Measurements from ENCODE around the gene MEPCE. TPM values are rescaled to one million over a fixed set of nuclear protein-coding genes. Genes with fewer than 3 reads are reported as not detected.
"Not testable (repeated sequence)": the region's sequence is repeated elsewhere in the genome, so short reads cannot be mapped to it uniquely, and the experiment has no call there.

Gene MEPCE
- total RNA-seq, 1 experiment from 2014 or later: 43.3 TPM

GRCh38 chr7:100449190-100449795 lies 19.7 kb downstream of the MEPCE start:
- ChIA-PET CTCF (interaction anchor here (0.7 to 1.0 kb wide), 2 partner anchors 91 to 1021 kb away, joined by 5 to 17 read pairs; no protein-coding TSS in a partner anchor), POLR2A (no interaction called here)
- Mint-ChIP-seq H3K9me3 (ENCODE audit: unreplicated experiment) (no peaks in the 10 kb centered on the region), H3K36me3 (ENCODE audit: insufficient read depth, unreplicated experiment) (peaks cover 11% of the 10 kb centered on the region), H3K27me3 (ENCODE audit: insufficient read depth, unreplicated experiment) (no peaks in the 10 kb centered on the region), H3K27ac (ENCODE audit: unreplicated experiment) (no peak overlapping the region), H3K4me1 (ENCODE audit: low read depth, unreplicated experiment) (no peaks in the 10 kb centered on the region), H3K4me3 (ENCODE audit: unreplicated experiment) (no peak overlapping the region)
- TF ChIP-seq CTCF (IDR thresholded peaks at IDR 0.05; ENCODE audit: insufficient read depth in 1 of 2, low read depth in 1 of 2, low read length in 1 of 2, severe bottlenecking in 1 of 2, unreplicated experiment in 1 of 2): no peak
- no peaks in the 10 kb centered on the region for H3K27me3 ChIP-seq (replicated peaks; ENCODE audit: control insufficient read depth, insufficient read depth, low read length)
- no peaks in the 10 kb centered on the region for H3K36me3 ChIP-seq (ENCODE audit: control insufficient read depth, insufficient read depth, low read length)
- intact Hi-C loops (cut with micrococcal nuclease; ENCODE audit: unreplicated experiment): no loop called here
- H3K4me3 ChIP-seq (ENCODE audit: low read depth, low read length): no peak overlapping the region
- H3K9me3 ChIP-seq: no peaks in the 10 kb centered on the region
- H3K4me1 ChIP-seq: peaks cover 6% of the 10 kb centered on the region
- TSS peak; percentile 55 for BruUV-seq (replicated peaks)
- DNase-seq: no peak

- Mint-ChIP-seq H3K27ac (ENCODE audit: unreplicated experiment) (no peak overlapping the region), H3K27me3 (ENCODE audit: insufficient read depth, unreplicated experiment) (no peaks in the 10 kb centered on the region), H3K4me3 (ENCODE audit: unreplicated experiment) (no peak overlapping the region), H3K4me1 (ENCODE audit: low read depth, unreplicated experiment) (peaks cover 6% of the 10 kb centered on the region), H3K36me3 (ENCODE audit: insufficient read depth, unreplicated experiment) (peaks cover 11% of the 10 kb centered on the region), H3K9me3 (ENCODE audit: unreplicated experiment) (no peaks in the 10 kb centered on the region)
- Histone ChIP-seq H3K9me3 (no peaks in the 10 kb centered on the region), H3K4me1 (no peaks in the 10 kb centered on the region), H3K27me3 (replicated peaks; ENCODE audit: control insufficient read depth, insufficient read depth, low read length) (no peaks in the 10 kb centered on the region), H3K4me3 (ENCODE audit: low read depth, low read length) (no peak overlapping the region), H3K36me3 (ENCODE audit: control insufficient read depth, insufficient read depth, low read length) (no peaks in the 10 kb centered on the region)
- CTCF ChIA-PET: no interaction called here
- BruUV-seq (replicated peaks): no TSS peak
- POLR2A ChIA-PET: no interaction called here
- DNase-seq: no peak
- TF ChIP-seq CTCF (IDR thresholded peaks at IDR 0.05; ENCODE audit: insufficient read depth in 1 of 2, low read depth in 1 of 2, low read length in 1 of 2, severe bottlenecking in 1 of 2, unreplicated experiment in 1 of 2): no peak
- intact Hi-C loops (cut with micrococcal nuclease; ENCODE audit: unreplicated experiment): no loop called here
Measured at GRCh38 chr7:100452513-100452912, 22.9 kb downstream of the MEPCE start.

- CTCF ChIA-PET; H3K4me1 ChIP-seq; BruUV-seq (replicated peaks); H3K9me3 ChIP-seq; H3K9me3 Mint-ChIP-seq (ENCODE audit: unreplicated experiment); DNase-seq; intact Hi-C loops (cut with micrococcal nuclease; ENCODE audit: unreplicated experiment); H3K4me1 Mint-ChIP-seq (ENCODE audit: low read depth, unreplicated experiment); H3K4me3 ChIP-seq (ENCODE audit: low read depth, low read length); H3K27me3 Mint-ChIP-seq (ENCODE audit: insufficient read depth, unreplicated experiment); H3K4me3 Mint-ChIP-seq (ENCODE audit: unreplicated experiment); H3K27ac Mint-ChIP-seq (ENCODE audit: unreplicated experiment); H3K27me3 ChIP-seq (replicated peaks; ENCODE audit: control insufficient read depth, insufficient read depth, low read length); H3K36me3 ChIP-seq (ENCODE audit: control insufficient read depth, insufficient read depth, low read length): not testable (repeated sequence)
- H3K36me3 Mint-ChIP-seq (ENCODE audit: insufficient read depth, unreplicated experiment): peaks cover 11% of the 10 kb centered on the region
- POLR2A ChIA-PET: interaction anchor here (0.6 to 1.3 kb wide), 2 partner anchors 17 to 45 kb away, joined by 4 to 11 read pairs; partner anchors contain the start of gene PPP1R35
Measured at GRCh38 chr7:100453854-100454253, 24.2 kb downstream of the MEPCE start.

Measured in Caco-2 (cell line).